Activated CD4-positive, CD25-positive, alpha-beta regulatory T cell treated with anti-CD3 and anti-CD28 coated beads, Interleukin-2, amount 50 U/mL, for 72 hours (primary cell): ENCODE data around the gene PLXDC2.

Experiments
- DNase-seq: peaks from one replicate; pipeline ENCODE4 v3.0.0; 2021

Gene PLXDC2

DNA sequence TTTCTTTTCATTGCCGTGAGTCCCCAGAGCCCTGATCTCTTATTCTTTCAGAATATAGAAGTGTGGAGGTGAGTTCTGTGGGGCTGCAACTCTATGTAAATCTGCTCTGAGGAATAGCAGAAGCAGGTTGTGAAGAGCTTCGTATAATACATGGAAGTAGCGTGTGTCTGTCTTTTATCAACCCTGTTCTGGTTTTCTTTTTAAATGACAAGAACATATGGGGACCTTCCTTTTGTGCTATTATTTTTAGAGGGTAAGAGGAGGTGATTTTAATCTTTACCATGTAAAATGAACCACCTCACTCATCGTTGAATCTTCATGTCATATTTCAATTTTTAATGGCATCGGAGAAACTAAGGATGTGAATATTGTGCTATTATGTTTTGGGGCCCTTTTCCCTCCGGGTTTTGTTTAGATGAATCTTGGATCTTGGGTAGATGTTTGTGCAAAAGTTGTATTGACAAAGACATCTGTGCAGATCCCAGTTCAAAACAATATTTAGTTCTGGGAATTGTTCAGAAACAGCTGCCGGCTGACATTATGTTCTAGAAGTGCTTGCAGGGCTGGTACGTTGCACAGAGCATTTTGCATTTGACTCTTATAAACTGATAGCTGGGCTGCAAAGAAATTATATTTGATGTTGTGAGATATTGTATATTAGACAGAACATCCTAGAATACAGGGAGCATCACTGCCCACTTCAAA, 46.7 kb downstream of the PLXDC2 start:
- DNase-seq: no peak

DNA sequence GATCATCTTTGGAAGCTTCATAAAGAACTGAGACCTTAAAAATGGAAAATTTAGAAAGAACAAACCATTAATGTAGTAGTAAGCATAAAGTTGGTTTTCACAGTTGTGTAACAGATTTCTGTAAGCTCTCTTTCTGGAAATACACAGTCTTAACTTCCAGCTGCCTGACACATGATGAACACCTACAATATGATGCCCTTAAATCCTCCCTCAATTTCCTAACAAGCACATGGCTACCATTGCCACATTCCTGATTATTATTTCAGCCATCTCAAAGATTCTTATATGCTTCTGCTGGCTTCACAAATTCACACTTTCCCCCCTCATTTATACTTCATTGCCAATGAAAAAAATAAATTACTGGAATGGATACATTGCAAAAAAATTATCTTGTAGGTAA, 49.4 kb downstream of the PLXDC2 start:
- no peak for DNase-seq

DNA sequence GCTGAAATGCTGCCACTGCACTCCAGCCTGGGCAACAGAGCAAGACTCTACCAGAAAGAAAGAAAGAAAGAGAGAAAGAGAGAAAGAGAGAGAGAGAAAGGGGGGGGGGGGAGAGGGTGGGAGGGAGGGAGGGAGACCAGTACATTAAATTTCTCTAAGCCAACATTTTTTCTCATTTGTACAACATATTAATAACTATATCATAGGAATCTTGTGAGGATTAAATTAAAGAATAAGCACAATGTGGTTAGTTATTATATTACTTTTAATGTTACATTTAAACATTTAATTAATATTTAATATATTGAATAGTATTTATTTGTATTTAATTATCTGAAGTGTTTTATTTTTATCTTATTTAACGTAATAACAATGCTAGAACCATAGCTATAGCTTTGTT, 53.1 kb downstream of the PLXDC2 start:
- DNase-seq: no peak

DNA sequence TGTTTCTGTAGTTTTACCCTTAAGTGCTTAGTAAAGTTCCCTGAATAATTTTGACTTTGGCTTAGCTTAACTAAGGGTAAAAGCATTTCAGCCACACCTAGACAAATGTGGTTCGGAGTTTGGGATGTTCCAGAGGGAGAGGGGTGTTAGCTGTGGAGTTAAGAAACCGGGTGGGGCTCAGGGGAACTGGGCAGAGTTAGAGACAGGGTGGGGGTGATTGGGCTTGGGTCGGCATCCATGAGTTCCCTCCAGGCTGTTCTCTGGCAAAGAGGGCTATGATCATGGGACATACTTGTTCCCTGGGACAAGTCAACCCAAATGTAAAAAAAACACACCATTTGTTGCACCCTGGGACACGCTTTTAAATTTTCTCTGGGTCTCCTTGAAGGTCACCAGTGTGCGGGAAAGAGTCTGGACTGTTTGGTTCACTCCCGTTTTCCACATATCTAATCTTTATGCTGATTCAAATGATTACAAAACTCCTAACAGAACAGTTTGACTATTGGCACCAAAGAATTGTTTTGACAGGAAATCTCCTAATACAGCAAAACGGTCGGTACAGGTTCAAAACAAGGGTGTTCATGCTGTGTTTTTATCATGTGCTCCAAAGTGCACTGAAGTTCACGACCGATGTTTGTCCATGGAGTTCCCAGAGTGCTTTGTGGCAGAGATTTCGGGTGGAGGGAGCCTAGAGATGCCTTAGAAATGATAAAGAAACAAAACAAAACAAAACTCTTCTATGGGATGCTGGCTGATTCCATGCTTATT, 56.5 kb downstream of the PLXDC2 start:
- no peak for DNase-seq

DNA sequence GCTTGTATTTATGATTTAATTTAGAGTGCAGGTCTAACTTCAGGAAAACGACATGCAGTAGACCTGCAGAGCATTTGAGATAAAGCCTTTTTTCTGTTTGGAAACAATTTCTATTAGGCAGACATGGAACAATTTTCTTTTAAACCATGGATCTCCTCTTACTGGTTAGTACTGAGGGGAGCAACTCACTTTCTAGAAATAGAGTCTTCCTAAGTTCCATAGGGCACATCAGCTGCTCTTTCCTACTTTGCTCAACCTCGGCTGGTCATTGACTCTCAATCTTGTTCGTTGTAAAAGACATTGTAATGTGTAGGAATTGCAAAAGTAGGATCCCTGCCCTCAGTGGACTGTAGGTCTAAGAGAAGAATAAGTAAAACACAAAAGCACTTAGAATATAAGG, 58.0 kb downstream of the PLXDC2 start:
- DNase-seq: no peak

DNA sequence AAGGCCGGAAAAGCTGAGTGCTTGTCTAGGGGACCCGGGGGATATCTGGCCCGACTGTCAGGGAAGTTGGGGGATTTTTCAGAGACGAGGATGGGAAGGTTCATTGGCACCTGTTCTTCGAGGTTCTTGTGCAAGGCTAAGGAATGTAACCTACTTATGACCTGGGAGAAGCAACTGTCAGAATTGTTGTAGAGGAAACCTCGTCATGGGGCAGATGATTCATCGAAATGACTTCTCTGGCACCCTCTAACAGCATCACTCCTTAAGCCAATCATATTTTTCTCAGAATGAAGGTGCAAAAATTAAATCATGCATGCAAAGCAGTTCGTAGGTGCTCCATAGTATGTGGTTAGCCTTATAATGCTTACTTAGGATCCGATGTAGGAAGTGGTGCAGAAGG, 58.6 kb downstream of the PLXDC2 start:
- no peak for DNase-seq

DNA sequence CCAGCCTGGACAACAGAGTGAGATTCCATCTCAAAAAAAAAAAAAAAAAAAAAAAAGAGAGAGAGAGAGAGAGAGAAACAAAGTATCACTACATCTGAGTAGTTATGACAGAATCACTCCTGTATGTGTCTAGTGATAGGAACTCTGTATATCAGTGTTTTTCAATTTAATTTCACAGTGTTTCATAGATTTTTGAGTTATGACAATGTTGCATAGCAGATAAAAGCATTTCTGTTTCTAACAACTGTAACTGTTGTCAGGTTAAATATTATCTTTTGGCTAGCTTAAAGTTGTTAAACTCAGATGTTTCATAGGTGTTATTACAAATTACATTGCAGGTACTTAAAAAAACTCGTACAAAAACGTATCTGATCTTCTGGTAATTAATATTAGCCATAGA, 60.3 kb downstream of the PLXDC2 start:
- DNase-seq: no peak

DNA sequence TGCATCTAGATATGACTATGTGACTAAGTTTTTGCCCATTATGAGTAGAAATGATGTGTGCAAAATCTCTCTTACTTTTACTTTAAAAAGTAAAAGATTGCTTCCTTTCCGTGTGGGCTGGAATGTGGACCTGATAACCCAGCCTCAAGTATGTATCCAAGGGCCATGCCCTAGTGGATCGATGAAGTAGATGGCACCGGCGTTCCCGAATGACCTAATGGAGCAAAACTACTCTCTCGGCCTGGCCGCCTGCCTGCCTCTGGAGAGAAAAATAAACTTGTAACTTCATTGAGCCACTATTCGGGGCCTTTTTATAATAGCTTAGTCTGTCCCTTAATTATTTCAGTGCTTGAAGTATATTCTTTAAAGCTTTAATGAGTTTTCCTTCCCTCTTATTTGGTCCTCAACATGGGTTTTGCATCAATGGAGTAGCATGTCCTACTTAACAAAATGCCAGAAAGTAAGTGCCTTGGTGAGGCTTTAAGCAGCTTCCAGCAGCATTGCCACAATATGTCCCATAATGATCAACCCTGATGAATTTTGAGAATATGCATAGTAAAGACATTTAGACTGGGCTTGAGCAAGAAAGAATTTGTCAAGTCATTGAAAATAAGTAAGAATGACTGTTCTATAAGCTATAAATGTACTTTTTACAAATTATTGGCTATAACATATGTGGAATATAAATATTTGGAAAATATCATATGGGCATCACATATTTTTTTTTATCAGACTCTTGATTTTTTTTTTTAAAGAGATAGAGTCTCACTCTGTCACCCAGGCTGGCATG, 61.4 kb downstream of the PLXDC2 start:
- DNase-seq: no peak

DNA sequence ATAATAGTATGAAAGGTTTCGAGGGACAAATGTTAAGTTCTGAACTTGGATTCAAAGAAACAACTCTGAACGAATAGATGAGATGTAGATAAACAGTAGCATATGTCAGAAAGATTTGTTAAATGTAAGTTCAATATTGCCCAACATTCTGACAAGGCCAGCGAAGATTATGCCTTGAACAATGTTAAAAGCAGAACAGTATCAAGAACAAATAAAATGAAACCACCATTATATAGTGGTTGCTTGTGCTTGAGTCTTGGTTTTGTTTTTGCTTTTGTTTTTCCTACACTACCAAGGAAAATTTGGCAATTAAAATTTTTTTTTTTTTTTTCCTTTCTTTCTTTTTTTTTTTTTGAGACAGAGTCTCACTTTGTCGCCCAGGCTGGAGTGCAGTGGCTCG, 66.4 kb downstream of the PLXDC2 start:
- DNase-seq: no peak

DNA sequence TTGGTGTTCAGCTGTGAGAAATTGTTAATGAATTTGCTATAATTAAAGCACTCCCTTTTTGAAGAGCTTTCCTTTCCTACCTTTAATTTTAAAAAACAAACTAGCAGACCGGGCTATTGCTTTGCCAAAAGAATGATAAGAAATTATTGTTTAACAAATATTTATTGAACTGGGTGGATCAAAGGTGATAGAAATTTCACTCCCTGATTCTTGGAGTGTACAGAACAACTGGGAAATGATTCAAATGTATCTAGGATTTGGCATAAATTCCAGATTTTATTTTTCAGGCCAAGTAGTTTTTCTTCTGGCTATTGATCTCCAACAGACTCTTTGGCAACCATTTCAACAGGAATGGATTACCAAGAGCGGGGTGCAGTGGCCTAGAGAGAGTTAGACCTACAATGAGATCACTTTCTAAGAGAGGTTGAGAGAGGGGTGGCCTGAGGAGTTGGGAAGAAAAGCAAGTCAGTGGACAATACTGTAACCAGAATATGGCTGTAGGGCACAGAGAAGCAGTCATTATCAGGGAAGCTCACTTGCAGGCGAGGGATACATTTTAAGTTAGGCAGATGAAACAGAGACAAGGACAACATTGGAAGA, 71.9 kb downstream of the PLXDC2 start:
- no peak for DNase-seq

DNA sequence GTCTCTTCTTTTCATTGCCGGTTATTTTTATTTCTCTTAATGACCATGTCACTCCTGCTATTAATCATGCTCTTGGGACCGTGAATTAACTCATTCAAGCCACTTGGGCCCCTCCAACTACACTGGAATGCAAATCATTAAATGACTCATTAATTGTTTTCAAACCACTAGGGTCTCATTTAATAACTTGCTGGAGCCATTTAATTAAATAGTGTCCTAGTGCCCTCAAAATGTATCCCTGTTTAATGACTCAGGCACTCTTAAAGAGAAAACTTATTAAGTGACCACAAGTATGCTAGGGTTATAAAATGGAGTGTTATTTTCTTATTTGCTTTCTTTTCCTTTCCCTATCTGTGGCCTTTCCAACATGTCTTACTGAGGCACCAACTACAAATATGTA, 73.0 kb downstream of the PLXDC2 start:
- DNase-seq: no peak

DNA sequence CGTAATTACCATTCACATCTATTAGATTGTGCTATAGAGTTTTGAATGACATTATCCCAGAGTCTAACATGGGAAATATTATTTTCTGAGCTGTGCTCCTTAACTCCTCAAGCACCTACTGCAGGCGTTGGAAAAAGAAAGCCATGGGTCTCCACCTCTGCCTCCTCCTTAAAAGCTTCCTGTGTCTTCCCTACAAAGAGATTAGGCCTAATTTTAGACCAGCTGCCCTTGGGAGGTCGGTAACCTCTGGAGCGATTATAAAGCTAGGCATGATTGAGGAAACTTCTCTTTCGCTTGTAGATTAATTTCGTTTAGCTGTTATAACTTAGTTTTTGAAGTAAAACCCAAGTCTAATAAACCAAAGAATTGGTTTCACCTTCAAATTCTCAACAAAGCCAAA, 75.2 kb downstream of the PLXDC2 start:
- DNase-seq: no peak

DNA sequence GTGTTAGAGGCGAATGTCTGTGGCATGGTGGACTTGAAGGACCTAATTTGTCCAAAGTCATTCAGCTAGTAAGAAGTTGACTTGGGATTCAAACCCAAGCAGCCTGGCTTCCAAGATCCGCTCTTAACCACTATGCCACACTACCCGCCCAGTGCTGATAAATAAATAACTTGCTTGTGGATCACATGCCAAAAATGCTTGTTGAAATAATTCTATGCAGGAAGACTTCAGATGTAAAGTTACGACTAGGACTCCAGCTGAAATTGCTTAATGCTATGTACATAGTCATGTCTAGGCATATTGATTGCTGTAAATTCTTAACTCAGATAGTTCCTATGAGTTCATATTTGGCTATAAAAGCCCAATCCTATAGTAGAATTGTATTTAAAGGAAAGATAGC, 76.0 kb downstream of the PLXDC2 start:
- no peak for DNase-seq

DNA sequence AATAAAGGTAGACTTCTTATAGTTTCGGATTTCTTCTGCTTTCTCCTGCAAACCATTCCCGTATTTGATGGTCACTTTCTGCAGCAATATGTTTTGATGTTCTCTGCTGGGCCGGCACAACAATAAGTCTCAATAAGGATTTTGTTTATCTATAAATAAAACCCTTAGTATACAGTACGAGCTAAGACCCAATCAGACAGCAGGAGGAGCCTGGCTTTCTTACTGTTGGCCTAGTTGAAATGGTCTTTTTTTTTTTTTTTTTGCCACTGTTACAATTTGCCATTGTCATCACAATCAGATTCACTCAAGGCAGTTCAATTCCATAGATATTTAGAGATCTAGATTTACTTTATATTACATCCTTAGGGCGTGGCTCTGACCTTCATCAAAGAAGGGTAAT, 76.4 kb downstream of the PLXDC2 start:
- no peak for DNase-seq

DNA sequence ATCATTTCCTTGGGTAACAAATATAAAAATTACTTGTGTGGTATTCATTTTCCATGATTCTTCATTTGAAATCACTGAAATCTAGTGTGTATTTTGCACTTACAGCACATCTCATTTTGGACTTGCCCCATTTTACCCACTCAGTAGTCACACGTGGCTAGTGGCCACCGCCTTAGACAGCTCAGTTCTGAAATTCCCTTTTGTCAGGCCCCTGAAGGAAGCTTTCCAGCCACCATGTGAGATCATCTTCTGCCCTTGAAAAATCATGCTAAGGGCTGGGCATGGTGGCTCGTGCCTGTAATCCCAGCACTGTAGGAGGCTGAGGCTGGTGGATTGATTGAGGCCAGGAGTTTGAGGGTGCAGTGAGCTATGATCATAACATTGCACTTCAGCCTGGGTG, 79.3 kb downstream of the PLXDC2 start:
- no peak for DNase-seq

DNA sequence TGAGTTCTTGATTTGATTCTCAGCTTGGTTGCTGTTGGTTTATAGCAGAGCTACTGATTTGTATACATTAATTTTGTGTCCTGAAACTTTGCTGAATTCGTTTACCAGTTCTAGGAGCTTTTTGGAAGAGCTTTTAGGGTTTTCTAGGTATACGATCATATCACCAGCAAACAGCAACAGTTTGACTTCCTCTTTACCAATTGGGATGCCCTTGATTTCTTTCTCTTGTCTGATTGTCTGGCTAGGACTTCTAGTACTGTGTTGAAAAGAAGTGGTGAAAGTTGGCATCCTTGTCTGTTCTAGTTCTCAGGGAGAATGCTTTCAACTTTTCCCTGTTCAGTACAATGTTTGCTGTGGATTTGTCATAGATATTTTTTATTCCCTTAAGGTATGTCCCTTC, 86.2 kb downstream of the PLXDC2 start:
- DNase-seq: no peak

DNA sequence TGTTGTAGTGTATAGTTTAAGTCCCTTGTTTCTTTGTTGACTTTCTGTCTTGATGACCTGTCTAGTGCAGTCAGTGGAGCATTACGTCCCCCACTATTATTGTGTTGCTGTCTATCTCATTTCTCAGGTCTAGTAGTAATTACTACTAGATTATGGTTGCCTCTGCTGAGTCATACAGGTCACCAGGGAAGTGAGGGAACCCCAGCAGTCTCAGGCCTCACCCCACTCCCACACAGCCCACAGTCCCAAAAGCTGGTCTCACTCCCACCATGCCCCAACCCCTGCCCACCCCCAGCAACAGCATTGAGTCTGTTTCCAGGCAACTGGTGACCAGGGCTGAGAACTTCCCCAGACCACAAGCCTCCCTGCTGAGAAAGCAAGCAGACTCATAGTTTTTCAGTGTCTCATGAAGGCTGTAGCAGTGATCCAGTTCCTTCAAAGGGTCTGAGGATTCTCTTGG, 88.0 kb downstream of the PLXDC2 start:
- DNase-seq: no peak

DNA sequence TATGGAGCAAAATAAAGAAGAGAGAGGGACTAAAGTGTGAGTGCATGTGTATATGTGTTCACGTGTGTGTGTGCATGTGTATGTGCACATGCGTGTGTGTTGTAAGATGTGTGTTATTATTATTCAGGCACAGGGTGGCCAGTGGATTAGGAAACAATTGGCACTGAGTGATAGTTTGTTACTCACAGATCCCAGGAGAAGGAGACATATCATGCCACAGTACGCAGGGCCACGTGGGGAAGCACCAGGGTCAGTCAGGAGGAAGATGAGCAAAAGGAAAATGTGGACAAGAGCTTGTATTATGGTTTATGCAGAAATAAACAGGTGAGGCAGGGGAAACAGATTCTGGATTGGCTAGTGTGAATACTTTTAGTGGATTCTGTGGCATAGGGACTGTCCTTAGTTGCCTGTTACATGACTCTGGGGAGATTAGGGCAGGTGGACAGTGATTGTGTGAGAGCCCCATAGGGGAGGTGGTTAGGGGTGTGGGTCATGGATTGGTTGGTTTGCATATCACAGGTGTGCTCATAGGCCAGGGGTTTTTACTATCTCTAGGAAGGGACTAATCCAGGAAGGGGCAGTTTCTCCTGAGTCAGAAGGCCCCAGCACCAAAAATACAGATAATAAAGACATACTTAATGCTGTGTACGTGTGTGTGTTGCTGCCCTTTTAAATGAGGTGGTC, 90.0 kb downstream of the PLXDC2 start:
- no peak for DNase-seq

DNA sequence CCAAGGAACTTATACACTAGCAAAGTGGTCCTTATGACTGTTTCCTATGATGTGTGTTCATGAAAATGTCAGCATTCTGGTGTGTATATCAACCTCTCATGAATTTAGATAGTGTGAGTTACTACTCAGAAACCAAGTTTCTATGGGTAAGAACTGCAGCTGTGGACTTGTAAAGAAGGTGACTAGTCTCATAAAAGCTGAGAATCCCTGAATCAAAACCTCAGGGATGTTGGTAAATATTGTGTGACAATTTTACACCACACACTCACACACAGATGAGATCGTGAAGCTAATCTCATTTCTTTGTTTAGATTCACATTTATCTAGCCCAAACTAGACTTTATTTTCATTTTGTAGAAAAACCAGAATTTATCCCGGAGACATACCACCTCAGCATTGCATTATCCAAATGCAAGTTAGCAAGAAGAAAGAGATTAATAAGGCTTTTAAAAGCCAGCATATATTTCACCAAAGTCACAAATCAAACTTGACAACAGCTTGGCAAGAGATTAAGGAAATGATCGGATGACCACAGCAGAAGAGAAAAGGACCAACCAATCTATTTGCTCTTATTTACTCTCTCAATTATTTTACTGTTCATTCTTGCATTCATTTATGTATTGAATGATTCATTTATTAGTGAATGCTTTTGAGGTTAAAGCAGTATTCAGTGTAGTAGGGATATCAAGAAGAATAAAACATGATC, 92.9 kb downstream of the PLXDC2 start:
- DNase-seq: no peak

DNA sequence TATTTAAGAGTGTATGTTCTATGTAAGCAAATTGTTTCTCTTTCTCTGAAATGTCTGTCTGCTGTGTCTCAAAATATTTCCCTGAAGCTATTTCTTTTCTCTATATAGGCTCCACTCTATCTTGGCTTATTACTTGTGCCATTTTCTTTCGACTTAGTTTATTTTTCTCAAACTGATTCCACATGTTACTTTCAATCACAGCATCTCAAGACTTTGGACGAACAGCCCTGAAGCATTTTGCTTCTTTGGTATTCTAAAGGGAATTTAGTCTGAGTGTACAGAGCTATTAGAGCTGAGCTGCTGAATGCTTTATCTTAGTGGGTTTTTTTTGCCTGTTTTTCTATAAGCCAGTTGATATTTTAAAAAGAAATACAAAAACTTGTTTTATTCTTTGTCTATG, 95.7 kb downstream of the PLXDC2 start:
- DNase-seq: no peak

DNA sequence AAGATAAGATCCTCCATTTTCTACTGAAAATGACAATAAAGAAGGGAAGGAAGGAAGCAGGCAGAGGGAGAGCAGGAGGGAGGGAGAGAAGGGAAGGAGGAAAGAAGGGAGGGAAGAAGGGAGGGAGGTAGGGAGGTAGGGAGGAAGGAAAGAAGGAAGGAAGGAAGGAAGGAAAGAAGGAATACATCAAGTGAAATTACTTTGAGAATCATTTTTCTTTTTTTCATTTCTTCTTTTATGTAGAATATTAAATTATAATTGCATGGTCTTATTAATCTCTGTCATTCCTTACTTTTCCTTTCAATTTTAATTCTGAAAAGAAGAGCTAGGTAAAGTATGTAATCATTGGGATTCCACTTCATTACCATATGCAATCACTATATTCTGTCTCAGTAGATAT, 97.8 kb downstream of the PLXDC2 start:
- DNase-seq: no peak

DNA sequence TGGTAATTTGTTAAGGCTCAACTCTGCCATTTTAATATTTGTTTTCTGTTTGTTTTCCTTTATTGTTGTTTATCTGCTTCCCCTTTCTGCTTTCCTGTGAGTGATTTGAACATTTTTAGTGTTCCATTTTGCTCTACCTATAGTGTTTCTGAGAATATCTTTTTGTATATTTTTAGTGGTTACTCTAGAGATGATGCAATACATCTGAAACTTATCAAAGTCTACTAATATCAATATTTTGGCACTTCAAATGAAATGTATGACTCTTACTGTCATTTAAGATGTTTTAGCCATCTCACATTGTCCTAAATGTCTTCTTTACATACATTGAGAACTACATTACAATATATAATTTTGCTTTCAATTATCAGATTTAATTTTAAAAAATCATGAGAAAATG, 98.9 kb downstream of the PLXDC2 start:
- DNase-seq: no peak
